ENCODE data around the gene RAP1GDS1.

GRCh38 chr4:98267498-98267897 is 6.3 kb downstream of the RAP1GDS1 start:
- TF ChIP-seq POLR2A (IDR thresholded peaks at IDR 0.05; ENCODE audit: low read length) (no peak), GATA1 (IDR thresholded peaks at IDR 0.05; ENCODE audit: low read depth, low read length) (no peak)
